HuH-7.5 (cell line): ENCODE measurements around the gene PP2D1.
A peak's percentile ranks its signal among the peaks of the same experiment; 100 is the strongest.
"Not testable (repeated sequence)": the region's sequence is repeated elsewhere in the genome, so short reads cannot be mapped to it uniquely, and the experiment has no call there.

ENCODE experiments used
- DNase-seq: peaks from one replicate; pipeline ENCODE4 v3.0.0; 2011; ENCODE audit warnings: low spot score

The PP2D1 gene

GRCh38 chr3:20012164-20012563, at the start of gene PP2D1:
Gene PP2D1, minus strand, starts transcription at chr3:20012264. Its CDS starts 192 bp downstream, at chr3:20012072.
- no peak for DNase-seq

- no peak for DNase-seq
Measured at GRCh38 chr3:20060974-20061685, 49.1 kb upstream of the PP2D1 start.

- no peak for DNase-seq
Measured at GRCh38 chr3:20059929-20060328, 47.9 kb upstream of the PP2D1 start.

GRCh38 chr3:20057612-20058180, 45.6 kb upstream of the PP2D1 start:
- DNase-seq = no peak

GRCh38 chr3:20056725-20057611, 44.9 kb upstream of the PP2D1 start:
- no peak for DNase-seq

- no peak for DNase-seq
Measured at GRCh38 chr3:20055842-20056241, 43.8 kb upstream of the PP2D1 start.

- no peak for DNase-seq
Measured at GRCh38 chr3:20055020-20055775, 43.1 kb upstream of the PP2D1 start.

- no peak for DNase-seq
Measured at GRCh38 chr3:20054549-20054987, 42.5 kb upstream of the PP2D1 start.

- DNase-seq = no peak
Measured at GRCh38 chr3:20052851-20053250, 40.8 kb upstream of the PP2D1 start.

- DNase-seq = no peak
Measured at GRCh38 chr3:20051123-20051806, 39.2 kb upstream of the PP2D1 start.

- no peak for DNase-seq
Measured at GRCh38 chr3:20047976-20048883, 36.2 kb upstream of the PP2D1 start.

GRCh38 chr3:20047341-20047779, 35.3 kb upstream of the PP2D1 start:
- DNase-seq = no peak

- no peak for DNase-seq
Measured at GRCh38 chr3:20046556-20046955, 34.5 kb upstream of the PP2D1 start.

- DNase-seq = not testable (repeated sequence)
Measured at GRCh38 chr3:20045141-20045540, 33.1 kb upstream of the PP2D1 start.

- no peak for DNase-seq
Measured at GRCh38 chr3:20043825-20044224, 31.8 kb upstream of the PP2D1 start.

- no peak for DNase-seq
Measured at GRCh38 chr3:20043396-20043795, 31.3 kb upstream of the PP2D1 start.

GRCh38 chr3:20042331-20042730, 30.3 kb upstream of the PP2D1 start:
- no peak for DNase-seq

GRCh38 chr3:20041197-20041780, 29.2 kb upstream of the PP2D1 start:
- DNase-seq = peak; percentile 89

GRCh38 chr3:20040548-20041196, 28.6 kb upstream of the PP2D1 start:
- peak; percentile 86 for DNase-seq
